ENCODE data around the gene DPP6.

Gene DPP6

GRCh38 chr7:154338701-154339506, 286.7 kb downstream of the DPP6 start:
- DNase-seq (ENCODE audit: low read depth in 2 of 2), result no peak

- DNase-seq (ENCODE audit: low read depth in 2 of 2), result no peak
Observed at GRCh38 chr7:154342971-154343633, 290.9 kb downstream of the DPP6 start.

- no peak for DNase-seq (ENCODE audit: low read depth in 2 of 2)
Observed at GRCh38 chr7:154343778-154344412, 291.7 kb downstream of the DPP6 start.

GRCh38 chr7:154345093-154345492, 292.9 kb downstream of the DPP6 start:
- DNase-seq (ENCODE audit: low read depth in 2 of 2), result no peak

GRCh38 chr7:154347700-154348266, 295.6 kb downstream of the DPP6 start:
- no peak for DNase-seq (ENCODE audit: low read depth in 2 of 2)

GRCh38 chr7:154350892-154351291, 298.7 kb downstream of the DPP6 start:
- no peak for DNase-seq (ENCODE audit: low read depth in 2 of 2)

- no peak for DNase-seq (ENCODE audit: low read depth in 2 of 2)
Observed at GRCh38 chr7:154353355-154353767, 301.2 kb downstream of the DPP6 start.

- DNase-seq (ENCODE audit: low read depth in 2 of 2), result no peak
Observed at GRCh38 chr7:154364170-154364569, 312.0 kb downstream of the DPP6 start.

GRCh38 chr7:154371424-154371823, 319.2 kb downstream of the DPP6 start:
- DNase-seq (ENCODE audit: low read depth in 2 of 2), result no peak

GRCh38 chr7:154372011-154372601, 319.9 kb downstream of the DPP6 start:
- DNase-seq (ENCODE audit: low read depth in 2 of 2), result no peak

GRCh38 chr7:154373956-154374355, 321.8 kb downstream of the DPP6 start:
- no peak for DNase-seq (ENCODE audit: low read depth in 2 of 2)

GRCh38 chr7:154375956-154376355, 323.8 kb downstream of the DPP6 start:
- no peak for DNase-seq (ENCODE audit: low read depth in 2 of 2)

- DNase-seq (ENCODE audit: low read depth in 2 of 2), result no peak
Observed at GRCh38 chr7:154380771-154381170, 328.6 kb downstream of the DPP6 start.

- no peak for DNase-seq (ENCODE audit: low read depth in 2 of 2)
Observed at GRCh38 chr7:154383045-154383444, 330.8 kb downstream of the DPP6 start.

- no peak for DNase-seq (ENCODE audit: low read depth in 2 of 2)
Observed at GRCh38 chr7:154385214-154385613, 333.0 kb downstream of the DPP6 start.

GRCh38 chr7:154387252-154387651, 335.1 kb downstream of the DPP6 start:
- DNase-seq (ENCODE audit: low read depth in 2 of 2), result no peak

GRCh38 chr7:154388412-154388811, 336.2 kb downstream of the DPP6 start:
- no peak for DNase-seq (ENCODE audit: low read depth in 2 of 2)

GRCh38 chr7:154388999-154389398, 336.8 kb downstream of the DPP6 start:
- DNase-seq (ENCODE audit: low read depth in 2 of 2), result no peak

GRCh38 chr7:154390961-154391360, 338.8 kb downstream of the DPP6 start:
- no peak for DNase-seq (ENCODE audit: low read depth in 2 of 2)

- DNase-seq (ENCODE audit: low read depth in 2 of 2), result no peak
Observed at GRCh38 chr7:154394804-154395203, 342.6 kb downstream of the DPP6 start.

GRCh38 chr7:154406312-154406711, 354.1 kb downstream of the DPP6 start:
- no peak for DNase-seq (ENCODE audit: low read depth in 2 of 2)

- no peak for DNase-seq (ENCODE audit: low read depth in 2 of 2)
Observed at GRCh38 chr7:154409703-154410311, 357.6 kb downstream of the DPP6 start.
